ENCODE data around the gene DOCK10.

The DOCK10 gene

DNA sequence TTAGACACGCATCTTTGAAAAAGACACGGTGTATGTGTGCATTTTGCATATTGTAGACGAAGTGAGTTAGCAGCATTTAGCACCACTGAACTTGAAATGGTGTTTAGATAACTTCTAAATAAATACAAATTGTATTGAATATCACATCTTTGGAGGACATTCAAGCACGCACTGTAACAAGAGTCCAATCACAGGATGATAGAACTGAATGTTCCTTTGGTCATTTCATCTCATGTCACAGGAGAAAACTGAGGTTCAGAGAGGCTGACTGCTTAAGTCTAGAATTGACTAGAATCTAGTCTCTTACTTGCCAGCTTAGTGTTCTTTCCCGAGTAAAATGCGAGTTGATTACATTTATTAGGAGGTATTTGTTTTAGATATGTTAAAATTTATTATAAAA lies 206.9 kb downstream of the DOCK10 start:
- DNase-seq (ENCODE audit: low spot score): no peak

DNA sequence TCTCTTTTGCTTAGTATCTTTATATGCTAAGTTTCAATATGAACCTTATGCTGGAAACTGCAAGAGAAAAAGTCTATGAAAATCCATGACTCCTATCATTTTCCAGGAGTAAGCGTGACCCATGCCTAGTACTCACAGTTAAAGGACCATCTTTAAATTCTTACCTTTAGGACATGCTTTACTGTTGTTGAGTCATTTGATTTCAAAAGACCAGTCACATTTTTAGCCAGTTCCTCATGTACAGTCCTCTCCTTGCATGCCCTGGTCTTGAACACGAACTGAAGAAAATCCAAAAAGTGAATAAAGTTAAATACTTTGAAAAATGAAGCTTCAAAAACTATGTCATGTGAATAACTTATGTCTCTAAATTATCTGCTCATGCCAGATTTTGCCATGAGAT lies 208.3 kb downstream of the DOCK10 start:
- DNase-seq (ENCODE audit: low spot score): no peak

DNA sequence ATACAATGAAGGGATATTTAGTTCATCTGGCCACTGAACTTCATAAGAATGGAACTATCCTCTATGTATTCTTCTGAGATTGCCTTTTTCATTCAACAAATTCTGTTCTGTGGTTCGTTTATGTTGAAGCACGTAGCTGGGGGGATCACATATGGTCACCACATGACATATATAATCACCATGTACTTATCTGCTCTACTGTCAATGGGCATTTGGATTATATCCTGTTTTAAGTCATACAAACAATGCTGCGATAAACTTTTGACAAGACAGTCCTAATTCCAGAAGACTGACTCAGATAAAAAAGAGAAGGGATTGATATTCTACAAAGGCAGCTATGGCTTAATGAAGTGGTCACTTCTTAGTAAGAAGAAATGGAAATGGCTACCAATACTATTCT lies 210.1 kb downstream of the DOCK10 start:
- no peak for DNase-seq (ENCODE audit: low spot score)

DNA sequence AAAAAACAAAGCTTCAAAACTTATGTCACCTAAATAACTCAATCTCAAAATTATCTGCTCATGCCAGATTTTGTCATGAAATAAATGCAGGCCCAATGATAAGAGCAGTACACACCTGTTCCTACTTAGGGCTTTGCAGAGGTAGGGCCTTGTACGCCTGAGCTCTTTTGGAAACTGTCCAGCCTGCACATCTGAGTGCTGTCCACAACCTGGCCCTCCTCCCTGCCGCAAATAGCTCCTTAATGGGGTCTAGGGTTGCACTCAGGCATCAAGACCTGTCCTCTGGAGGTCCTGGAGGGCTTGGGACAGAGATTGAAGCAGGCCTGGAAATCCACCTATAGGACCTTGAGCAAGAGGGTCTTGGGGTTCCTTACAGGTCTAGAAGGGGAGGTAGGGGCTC lies 210.7 kb downstream of the DOCK10 start:
- no peak for DNase-seq (ENCODE audit: low spot score)

DNA sequence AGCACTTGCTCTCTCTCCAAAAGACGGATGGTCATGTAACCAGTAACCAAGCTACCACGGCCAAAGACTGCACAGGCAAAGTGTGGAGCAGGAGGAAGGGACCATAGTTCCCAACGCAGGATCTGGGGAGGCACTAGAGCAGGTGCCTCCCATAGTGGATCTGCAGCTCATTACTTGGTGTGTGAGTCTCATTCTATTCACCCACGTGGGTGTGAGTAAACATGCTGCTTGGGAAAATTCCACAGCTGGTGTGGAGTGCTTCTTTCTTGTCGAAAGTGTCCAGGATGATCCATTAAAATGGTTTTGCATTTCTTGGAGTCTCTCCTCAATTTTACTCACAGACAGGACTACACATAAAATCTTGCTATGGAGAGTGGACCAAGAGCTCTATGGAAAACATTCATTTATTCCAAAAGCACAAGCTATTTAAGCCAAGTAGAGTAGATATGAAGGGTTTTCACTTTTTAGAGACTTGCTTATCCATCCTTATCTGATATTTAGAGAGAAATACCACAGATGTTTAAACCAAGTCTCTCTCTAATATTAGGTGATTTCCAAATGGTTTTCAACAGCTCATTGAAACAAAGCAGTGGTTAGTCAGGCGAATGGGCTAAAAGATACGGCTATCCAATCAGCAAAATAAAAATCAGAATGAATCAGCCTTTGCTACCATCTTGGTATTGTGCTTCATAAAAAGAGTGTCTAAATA lies 221.8 kb downstream of the DOCK10 start:
- no peak for DNase-seq (ENCODE audit: low spot score)

DNA sequence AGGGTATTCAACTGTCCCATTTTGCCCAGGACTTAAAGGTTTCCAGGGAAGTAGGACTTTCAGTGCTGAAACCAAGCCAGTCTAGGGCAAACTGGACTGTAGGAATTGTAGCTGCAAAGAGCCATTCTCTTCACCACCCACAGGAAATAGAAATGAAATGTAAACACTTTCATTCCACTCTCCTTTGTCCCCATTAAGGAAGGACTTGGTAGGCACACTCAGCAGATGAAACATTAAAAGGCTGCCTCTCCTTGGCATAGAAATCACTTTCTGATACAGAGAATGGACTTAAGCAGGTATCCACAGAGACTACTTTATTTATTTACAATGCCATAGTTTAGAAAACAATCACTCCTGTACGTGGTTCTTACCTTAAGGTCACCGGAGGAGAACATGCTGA lies 223.2 kb downstream of the DOCK10 start:
- DNase-seq (ENCODE audit: low spot score): no peak

DNA sequence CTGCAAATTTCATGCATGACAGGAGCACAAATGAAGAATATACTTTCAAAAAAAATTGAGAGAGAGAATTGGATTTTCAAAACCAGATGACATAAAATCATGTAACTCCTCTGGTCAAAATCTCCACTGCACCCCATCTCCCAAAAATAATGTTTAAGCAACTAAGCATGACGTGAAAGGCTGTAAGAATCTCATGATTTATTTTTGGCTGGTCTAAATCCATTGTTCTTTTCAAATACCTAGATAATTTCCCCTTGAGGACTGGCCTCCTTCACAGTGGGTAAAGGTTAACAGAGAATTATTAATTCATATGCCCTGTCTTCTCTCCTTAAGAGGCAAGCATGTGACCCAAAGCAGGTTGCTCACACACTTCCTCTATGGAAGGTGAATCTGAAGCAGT lies 224.6 kb downstream of the DOCK10 start:
- no peak for DNase-seq (ENCODE audit: low spot score)

DNA sequence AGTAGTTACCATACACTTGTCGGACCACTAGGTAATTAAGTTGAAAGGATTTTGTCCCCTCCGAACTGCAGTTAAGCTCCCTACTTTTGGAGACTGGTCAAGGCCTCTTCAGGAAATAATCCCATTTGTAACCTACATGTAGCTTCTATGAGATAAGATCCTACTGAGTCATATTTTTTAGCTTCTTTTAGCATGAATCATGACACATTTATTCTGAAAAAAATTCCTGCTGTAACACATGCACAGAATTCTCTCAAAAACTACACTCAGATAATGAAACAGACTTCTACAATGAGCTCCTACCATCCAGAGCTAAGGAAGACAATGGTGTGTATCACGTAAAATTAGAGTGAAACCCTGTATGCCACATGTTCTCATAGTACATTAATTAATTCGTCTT lies 225.5 kb downstream of the DOCK10 start:
- no peak for DNase-seq (ENCODE audit: low spot score)

DNA sequence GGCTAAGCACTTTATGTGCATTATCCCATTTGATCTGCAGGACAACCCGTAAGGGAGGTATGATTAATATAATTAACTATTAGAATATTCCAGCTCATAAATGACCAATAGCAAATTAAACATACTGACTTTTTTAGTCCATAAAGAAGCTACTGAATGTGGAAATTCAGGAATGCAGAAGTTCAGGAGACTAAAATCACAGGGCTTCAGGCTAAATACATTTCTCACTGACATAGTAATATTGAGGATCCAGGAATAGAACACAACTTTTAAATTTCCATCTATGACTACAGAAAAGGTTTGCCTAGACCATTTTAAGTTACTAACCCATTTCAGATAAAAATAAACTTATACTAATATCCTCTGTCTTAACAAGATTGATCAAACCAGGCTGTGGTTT lies 228.7 kb downstream of the DOCK10 start:
- DNase-seq (ENCODE audit: low spot score): no peak

DNA sequence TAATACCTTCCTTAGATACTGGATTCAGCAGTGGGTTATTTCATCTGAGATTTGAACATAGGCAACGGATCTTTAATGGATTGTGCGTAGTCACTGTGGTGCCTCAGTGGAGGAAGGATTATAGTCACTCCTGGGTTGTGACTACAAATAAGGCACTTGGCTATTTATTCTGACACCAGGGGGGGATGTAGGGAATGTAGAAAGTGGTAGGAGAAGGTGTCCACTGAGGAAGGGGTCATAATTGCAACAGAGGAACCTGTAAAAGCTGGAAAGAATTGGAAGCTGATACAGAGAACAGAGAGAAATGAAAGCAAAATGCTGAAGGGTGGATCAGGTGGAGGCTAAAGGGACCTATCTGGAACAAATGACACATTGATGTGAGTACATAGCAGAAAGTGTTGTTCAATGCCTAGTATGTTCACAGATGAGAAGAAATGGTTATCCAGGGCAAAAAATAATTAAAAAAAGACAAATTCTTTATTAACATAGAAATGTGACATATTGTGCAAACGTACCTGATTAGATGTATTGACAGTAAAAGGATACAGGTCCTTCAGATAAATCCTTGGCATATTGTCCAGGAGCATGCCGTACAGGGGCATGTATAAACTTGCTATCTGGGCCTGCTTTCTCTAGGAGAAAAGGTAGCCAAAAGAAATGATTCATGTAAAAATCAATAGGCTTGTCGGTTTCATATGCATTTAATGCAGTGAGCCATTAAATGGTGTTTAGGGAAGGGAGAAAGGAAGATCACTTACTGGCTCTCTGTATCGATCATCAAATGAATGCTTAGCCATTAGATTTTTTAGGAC lies 234.9 kb downstream of the DOCK10 start:
- no peak for DNase-seq (ENCODE audit: low spot score)

DNA sequence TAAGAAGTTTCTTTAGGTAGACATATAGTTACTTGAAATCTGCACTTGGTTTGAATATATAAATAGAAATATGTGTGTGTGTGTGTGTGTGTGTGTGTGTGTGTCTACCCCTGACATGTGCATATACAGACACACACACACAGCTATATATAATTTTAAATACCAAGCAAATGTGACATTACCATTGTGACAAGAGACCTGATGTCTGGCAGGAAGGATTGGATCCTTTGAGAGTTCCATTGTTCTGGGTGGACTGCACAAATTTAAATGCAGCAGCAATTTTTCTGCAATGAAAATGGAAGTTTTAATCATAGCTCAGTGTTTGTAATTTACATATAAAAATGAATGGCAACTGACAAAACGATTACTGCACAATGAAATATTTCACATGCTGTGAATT lies 238.3 kb downstream of the DOCK10 start:
- DNase-seq (ENCODE audit: low spot score): no peak

DNA sequence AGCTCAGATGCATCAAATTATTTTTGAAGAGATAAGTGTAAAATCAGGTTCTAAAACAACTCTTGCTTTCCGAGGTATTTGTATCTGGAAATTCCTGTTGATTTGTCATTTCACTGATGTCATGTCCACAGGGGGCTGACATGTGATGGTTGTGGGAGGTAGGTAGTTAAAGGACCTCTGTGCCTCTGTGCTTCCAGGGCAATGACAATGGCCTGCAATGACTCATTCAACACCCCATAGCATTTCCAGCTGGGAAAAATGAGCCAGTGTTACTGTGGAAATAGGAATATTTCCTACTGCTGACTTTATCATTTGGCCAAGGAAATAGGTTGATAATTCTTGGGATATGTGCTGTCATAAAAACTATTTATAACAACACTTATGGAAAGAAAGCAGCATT lies 239.9 kb downstream of the DOCK10 start:
- no peak for DNase-seq (ENCODE audit: low spot score)

DNA sequence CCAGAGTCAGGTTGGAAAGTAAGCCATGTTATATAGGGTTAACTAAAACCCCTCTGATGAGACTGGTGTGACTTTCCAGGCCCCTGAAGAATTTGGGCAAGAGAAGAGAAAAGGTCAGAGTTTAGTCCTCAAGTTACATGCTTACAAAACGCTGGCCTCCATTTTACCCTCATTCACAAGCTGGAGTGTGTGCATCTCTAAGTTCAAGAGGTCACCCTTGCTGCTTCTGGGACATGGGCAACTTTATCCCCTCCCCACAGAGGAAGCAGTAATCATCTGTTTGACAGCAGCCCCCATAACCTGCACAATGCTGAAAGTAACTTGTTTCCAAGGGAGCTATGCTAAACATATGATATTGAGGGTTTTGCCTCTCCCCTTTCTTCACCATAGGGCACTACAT lies 240.9 kb downstream of the DOCK10 start:
- no peak for DNase-seq (ENCODE audit: low spot score)

DNA sequence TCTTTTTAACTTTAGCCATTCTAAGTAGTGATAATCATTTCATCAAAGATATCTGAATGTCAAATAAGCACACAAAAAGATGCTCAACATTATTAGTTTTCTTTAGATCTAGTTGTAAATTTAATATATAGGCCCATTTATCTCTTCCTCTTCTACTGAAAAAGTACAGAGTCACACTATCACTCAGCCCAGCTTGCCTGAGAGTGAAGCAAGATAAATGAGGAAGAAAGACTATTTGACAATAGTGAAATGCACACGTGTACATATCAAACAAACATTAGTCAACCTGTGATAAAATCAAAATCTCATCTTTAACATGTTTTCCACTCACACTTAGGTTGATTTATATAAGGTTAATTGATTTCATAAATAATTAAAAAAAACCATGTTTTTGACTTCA lies 242.6 kb downstream of the DOCK10 start:
- no peak for DNase-seq (ENCODE audit: low spot score)

DNA sequence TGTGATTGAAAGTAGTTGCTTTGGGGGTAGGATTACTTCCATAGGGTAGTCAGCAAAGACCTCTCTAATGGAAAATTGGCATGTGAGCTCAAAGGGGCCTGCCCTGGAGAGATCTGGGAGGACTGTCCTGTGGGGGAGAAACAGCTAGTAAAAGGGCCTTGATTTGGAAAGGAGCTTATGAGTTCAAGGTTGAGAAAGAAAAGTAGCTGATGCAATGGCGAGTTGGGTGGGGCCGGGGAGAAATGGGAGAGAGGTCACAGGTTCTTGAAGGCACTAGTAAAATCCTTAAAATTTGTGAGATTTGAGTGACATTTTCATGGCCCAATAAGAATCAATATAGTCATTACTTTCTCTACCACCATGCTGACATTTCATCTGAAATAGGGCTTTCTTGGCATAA lies 244.1 kb downstream of the DOCK10 start:
- DNase-seq (ENCODE audit: low spot score): no peak

DNA sequence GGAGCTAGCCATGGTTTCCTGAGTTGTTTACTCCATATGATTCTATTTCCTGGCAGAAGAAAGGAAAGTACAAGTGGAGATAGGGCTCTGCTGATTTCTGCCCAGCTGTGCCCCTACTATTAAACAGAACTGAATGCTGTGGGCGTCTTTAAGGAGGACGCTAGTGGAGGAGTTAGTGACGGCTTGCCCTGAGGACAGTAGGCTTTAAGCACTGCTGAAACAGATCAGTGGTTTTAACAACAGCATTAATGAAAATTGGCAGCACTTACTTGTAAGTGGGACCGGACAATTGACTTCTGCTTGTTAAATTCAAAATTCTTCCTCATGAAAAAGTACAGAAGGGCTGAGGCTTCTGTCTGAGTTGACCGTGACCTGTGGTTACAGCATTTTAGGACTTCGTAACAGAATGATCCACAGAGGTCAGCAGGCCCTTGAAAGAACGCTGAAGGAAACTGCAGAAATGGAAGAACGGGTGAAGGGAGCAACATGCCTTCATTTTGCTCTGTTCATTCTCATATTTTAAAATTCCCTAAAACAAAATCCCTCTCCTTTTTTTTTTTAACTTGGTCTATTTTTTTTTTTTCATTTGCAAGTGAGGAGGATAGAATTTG lies 245.5 kb downstream of the DOCK10 start:
- no peak for DNase-seq (ENCODE audit: low spot score)

DNA sequence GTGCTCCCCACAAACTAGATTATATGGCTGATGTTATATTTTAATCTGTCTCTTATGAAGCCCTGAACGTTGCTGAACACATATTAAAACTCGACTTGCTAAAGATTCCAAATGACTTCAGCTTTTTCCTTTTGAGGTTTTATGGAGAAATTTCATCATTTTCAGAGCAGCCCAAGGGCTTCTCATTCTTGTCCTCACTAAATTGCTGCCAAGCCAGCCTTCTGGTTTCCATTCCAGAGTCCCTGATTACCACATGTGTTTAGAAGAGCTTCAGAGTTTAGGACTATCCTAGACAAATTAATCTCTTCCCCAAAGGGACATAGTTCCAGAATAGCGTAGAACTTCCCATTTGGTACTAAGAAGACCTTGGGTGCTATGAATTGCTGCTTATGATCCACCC lies 248.3 kb downstream of the DOCK10 start:
- no peak for DNase-seq (ENCODE audit: low spot score)

DNA sequence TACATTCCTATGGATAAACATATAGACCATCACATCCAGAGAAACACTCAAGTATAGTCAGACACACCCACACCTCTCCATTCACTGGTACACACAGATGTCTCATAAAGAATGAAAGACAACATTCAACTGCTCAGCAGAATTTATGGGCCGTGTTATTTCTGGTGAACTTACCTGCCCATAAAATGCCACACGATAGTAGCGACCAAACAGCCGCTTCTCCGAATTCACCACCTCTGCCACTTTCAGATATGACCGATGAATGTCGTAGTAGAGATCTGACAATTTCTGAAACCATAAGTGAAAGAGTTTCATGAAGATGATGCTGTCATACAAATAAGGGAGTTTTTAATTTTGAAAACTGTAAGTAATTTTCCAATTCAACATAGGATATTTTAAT lies 255.4 kb downstream of the DOCK10 start:
- no peak for DNase-seq (ENCODE audit: low spot score)

DNA sequence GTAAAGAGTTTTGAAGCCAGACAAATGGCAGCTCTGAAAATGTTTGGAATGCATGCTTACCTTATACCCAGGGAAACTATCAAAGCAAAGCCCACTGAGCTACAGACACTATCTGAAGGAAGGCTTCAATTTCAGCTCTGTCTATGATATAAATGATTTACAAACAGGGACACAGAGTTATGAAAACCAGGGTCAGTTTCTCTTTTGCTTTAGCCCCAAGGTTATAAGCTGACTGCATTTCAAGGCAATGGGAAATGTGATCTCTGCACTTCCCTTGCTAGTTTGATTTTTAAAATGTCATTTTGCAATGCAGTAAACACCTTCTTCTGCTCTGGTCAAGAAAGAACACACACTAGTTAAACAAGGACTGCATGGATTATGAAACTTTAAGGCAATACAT lies 260.9 kb downstream of the DOCK10 start:
- no peak for DNase-seq (ENCODE audit: low spot score)

DNA sequence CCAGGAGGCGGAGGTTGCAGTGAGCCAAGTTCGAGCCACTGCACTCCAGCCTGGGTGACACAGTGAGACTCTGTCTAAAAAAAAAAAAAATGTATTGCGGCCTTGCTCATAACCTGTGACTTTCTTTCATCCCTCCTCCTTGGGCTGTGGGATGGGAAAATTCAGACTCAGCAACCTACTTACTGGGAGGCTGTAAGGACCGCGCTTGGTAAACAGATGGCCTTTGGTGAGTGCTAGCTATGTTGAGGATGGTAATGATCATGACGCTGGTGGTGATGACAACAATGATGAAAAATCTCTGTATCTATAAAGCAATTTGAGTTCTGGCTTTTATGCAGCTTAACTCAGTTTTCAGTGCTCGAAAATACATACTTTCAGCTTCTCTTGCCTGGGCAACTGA lies 261.4 kb downstream of the DOCK10 start:
- no peak for DNase-seq (ENCODE audit: low spot score)

DNA sequence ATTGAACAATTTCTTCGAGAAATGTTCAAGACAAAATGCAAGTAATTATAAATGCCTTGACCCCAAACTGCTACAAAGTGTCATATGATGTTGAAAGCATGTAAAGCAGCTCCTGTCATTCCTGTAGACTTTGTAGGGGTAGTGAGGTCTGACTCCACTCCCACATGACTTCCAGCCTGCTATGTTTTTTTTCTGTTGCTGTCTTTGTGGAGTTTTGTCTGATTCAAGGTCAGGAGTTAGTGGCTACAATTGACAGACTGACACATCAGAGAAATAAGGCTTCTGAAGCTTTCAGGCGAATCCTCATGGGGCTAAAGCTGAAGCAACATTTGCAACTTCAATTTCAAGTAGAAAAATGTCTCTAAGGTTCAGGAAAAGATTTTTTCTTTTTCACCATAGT lies 262.2 kb downstream of the DOCK10 start:
- DNase-seq (ENCODE audit: low spot score): no peak

DNA sequence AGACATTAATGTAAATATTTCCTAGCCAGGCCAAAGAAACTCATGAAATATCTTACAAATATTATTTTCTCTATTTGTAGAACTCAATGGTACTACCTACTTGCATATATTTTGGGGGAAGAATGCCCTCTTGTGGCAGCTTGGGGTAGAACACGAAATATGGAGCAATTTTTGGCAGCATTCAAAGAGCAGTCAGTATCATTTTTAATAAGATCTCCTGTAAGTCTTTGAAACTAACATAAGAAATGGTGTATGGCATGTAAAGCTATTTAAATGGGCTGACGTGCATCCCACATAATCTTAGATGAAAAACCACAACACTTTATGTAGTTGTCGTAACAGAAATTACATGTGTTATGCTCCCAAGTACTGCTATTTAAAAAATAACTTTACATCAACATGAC lies 263.8 kb downstream of the DOCK10 start:
- peak; percentile 57 for DNase-seq (ENCODE audit: low spot score)

DNA sequence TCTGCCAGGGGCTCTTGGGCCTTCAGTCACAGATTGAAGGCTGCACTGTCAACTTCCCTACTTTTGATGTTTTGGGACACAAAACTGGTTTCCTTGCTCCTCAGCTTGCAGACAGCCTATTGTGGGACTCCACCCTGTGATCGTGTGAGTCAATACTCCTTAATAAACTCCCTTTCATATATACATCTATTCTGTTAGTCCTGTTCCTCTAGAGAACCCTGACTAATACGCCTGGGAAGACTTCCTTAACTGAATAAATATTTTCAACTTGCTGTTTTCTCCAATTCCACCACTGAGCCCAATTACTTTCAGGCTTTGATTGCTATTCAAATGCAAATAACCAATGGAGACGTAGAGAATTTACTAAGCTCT lies 264.7 kb downstream of the DOCK10 start:
- no peak for DNase-seq (ENCODE audit: low spot score)
